ENCODE measurements around the gene SLC22A24.

Gene SLC22A24

DNA sequence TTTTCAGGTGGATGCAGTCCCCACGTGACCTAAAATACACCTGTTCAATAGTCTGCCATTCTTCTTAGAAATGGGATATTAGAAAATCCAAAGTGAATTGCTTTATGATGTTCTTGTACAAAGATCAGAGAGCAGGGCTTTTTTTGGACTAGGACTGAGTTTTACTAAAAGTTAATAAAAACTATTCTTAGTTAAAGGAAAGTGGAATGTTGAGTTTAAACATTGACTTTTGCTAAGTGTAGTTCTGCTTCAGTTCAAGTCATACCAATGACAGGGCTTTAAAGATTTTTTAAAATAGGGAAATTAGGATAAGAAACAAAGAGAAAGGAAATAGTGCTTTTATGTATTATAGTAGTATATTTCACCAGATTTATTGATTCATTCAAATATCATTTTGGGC is at the start of gene SLC22A24:
SLC22A24 (minus strand) TSS at position 101 of the 400 bp plus-strand sequence. CDS start 442 bp downstream, outside the sequence.
- no peak for TF ChIP-seq LEF1 (IDR thresholded peaks at IDR 0.05; ENCODE audit: borderline replicate concordance)
- TF ChIP-seq, protein P1, sequence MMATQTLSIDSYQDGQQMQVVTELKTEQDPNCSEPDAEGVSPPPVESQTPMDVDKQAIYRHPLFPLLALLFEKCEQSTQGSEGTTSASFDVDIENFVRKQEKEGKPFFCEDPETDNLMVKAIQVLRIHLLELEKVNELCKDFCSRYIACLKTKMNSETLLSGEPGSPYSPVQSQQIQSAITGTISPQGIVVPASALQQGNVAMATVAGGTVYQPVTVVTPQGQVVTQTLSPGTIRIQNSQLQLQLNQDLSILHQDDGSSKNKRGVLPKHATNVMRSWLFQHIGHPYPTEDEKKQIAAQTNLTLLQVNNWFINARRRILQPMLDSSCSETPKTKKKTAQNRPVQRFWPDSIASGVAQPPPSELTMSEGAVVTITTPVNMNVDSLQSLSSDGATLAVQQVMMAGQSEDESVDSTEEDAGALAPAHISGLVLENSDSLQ (IDR thresholded peaks at IDR 0.05) = no peak
- no peak for TF ChIP-seq L3MBTL2 (conservative IDR thresholded peaks at IDR 0.05)
- TF ChIP-seq ZNF384 (IDR thresholded peaks at IDR 0.05) = no peak
- ChIA-PET POLR2A (no interaction called here), CTCF (interaction anchor here (0.7 kb wide), 1 partner anchor 28 kb away, joined by 5 read pairs; no protein-coding TSS in a partner anchor)

DNA sequence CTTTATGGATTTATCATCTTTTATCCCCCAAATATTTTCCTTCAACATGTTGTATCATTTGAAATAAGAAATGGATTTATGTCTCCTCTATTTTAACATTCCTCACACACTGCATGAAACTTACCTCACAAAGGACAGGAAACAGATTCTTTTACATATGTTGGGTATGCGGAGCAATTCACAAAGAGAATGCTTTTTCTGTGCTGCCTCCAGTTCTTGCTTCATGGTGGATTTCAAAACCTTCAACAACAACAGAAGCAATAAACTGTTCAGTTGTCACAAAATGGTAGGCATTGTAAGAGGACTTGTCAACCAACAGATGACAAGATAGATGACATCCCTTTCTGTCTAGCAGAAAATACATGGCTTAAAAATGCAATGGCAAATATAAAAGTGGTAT is 36.5 kb upstream of the SLC22A24 start:
- ChIA-PET CTCF (no interaction called here), POLR2A (no interaction called here)
- TF ChIP-seq CTBP1 (IDR thresholded peaks at IDR 0.05; ENCODE audit: borderline replicate concordance) (no peak), LEF1 (IDR thresholded peaks at IDR 0.05; ENCODE audit: borderline replicate concordance) (no peak), BHLHE40 (IDR thresholded peaks at IDR 0.05; ENCODE audit: borderline replicate concordance) (no peak), FOXM1 (IDR thresholded peaks at IDR 0.05; ENCODE audit: borderline replicate concordance) (no peak), SUZ12 (IDR thresholded peaks at IDR 0.05) (no peak), ZNF384 (IDR thresholded peaks at IDR 0.05) (no peak)
- no peak for DNase-seq (ENCODE audit: extremely low spot score)

More for the DNA sequence above, at the start of gene SLC22A24:
- DNase-seq (ENCODE audit: extremely low spot score) = no peak

DNA sequence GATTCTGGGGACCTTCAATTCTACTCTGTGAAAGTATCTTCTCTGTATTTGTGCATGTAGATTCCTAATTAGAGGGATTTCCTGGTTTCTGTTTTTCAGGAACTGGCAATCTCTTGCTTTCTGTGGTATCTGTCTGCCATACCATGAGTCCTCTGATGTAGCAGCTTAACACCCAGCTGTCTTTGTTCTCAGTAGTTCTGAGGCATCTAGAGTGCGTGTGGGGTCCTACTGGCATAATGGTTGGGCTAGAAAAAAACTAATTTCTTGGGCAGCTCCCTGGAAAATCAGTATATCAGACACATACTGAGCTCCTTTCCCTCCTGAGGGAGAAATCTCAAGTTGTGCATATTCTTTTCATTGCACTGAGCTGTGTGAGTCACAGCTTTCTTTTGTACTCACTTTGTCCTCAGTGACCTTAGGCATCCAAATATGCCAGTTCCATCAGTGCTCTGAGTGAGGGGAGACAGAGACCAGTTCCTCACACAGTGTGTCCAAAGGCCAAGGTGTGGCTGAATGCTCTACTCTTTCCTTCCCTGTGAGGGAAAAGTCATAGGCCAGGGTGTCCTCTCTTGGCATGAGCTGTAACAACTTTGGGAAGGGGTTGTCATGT is 35.5 kb upstream of the SLC22A24 start:
- ChIA-PET CTCF (interaction anchor here (1.2 kb wide), 1 partner anchor 34 kb away, joined by 3 read pairs; no protein-coding TSS in a partner anchor), POLR2A (no interaction called here)
- TF ChIP-seq SUZ12 (IDR thresholded peaks at IDR 0.05) (no peak), CTBP1 (IDR thresholded peaks at IDR 0.05; ENCODE audit: borderline replicate concordance) (no peak), BHLHE40 (IDR thresholded peaks at IDR 0.05; ENCODE audit: borderline replicate concordance) (no peak), FOXM1 (IDR thresholded peaks at IDR 0.05; ENCODE audit: borderline replicate concordance) (no peak), TARDBP (IDR thresholded peaks at IDR 0.05) (no peak), FOXA1 (IDR thresholded peaks at IDR 0.05) (no peak), L3MBTL2 (conservative IDR thresholded peaks at IDR 0.05) (no peak), HDGF (IDR thresholded peaks at IDR 0.05; ENCODE audit: borderline replicate concordance) (no peak)
- TF ChIP-seq, protein P1 (IDR thresholded peaks at IDR 0.05) = no peak
- DNase-seq (ENCODE audit: extremely low spot score) = no peak

- TF ChIP-seq BHLHE40 (IDR thresholded peaks at IDR 0.05; ENCODE audit: borderline replicate concordance) (no peak), CTBP1 (IDR thresholded peaks at IDR 0.05; ENCODE audit: borderline replicate concordance) (no peak), SUZ12 (IDR thresholded peaks at IDR 0.05) (no peak), ARNT (IDR thresholded peaks at IDR 0.05) (no peak), NFRKB (IDR thresholded peaks at IDR 0.05) (no peak), FOXK2 (IDR thresholded peaks at IDR 0.05) (no peak), FOXA1 (IDR thresholded peaks at IDR 0.05) (no peak), LEF1 (IDR thresholded peaks at IDR 0.05; ENCODE audit: borderline replicate concordance) (no peak), FOXM1 (IDR thresholded peaks at IDR 0.05; ENCODE audit: borderline replicate concordance) (no peak), ZNF384 (IDR thresholded peaks at IDR 0.05) (no peak), SP1 (IDR thresholded peaks at IDR 0.05) (no peak), HDGF (IDR thresholded peaks at IDR 0.05; ENCODE audit: borderline replicate concordance) (no peak), ELF4 (IDR thresholded peaks at IDR 0.05) (no peak), TARDBP (IDR thresholded peaks at IDR 0.05) (no peak), L3MBTL2 (conservative IDR thresholded peaks at IDR 0.05) (no peak)
- TF ChIP-seq, protein P1 (IDR thresholded peaks at IDR 0.05) = no peak
- no peak for DNase-seq (ENCODE audit: extremely low spot score)
- ChIA-PET CTCF (no interaction called here), POLR2A (no interaction called here)
These were observed 33.9 kb upstream of the SLC22A24 start for GRCh38 chr11:63177872-63178271.

- ChIA-PET CTCF (no interaction called here), POLR2A (no interaction called here)
- TF ChIP-seq TARDBP (IDR thresholded peaks at IDR 0.05) (no peak), ARNT (IDR thresholded peaks at IDR 0.05) (no peak), BHLHE40 (IDR thresholded peaks at IDR 0.05; ENCODE audit: borderline replicate concordance) (no peak), ZNF384 (IDR thresholded peaks at IDR 0.05) (no peak), FOXM1 (IDR thresholded peaks at IDR 0.05; ENCODE audit: borderline replicate concordance) (no peak), CTBP1 (IDR thresholded peaks at IDR 0.05; ENCODE audit: borderline replicate concordance) (no peak), FOXA1 (IDR thresholded peaks at IDR 0.05) (no peak), SP1 (IDR thresholded peaks at IDR 0.05) (no peak), HDGF (IDR thresholded peaks at IDR 0.05; ENCODE audit: borderline replicate concordance) (no peak), L3MBTL2 (conservative IDR thresholded peaks at IDR 0.05) (no peak), LEF1 (IDR thresholded peaks at IDR 0.05; ENCODE audit: borderline replicate concordance) (no peak), FOXK2 (IDR thresholded peaks at IDR 0.05) (no peak), SUZ12 (IDR thresholded peaks at IDR 0.05) (no peak), ELF4 (IDR thresholded peaks at IDR 0.05) (no peak), NFRKB (IDR thresholded peaks at IDR 0.05) (no peak)
- TF ChIP-seq, protein P1 (IDR thresholded peaks at IDR 0.05) = no peak
- DNase-seq (ENCODE audit: extremely low spot score) = no peak
These were observed 21.8 kb upstream of the SLC22A24 start for GRCh38 chr11:63165706-63166310.
